NCI-H2196 treated with DMSO at 0.1 percent for 48 hours (cell line): ENCODE data around the gene NME4.

Experiments
- DNase-seq: peaks from one replicate; lab custom pipeline; 2025; ENCODE audit not compliant: unreplicated experiment; lab: John Stamatoyannopoulos, UW

NME4 gene

GRCh38 chr16:363110-363765 lies 33.8 kb upstream of the NME4 start:
- no peak for DNase-seq

GRCh38 chr16:363766-364490 lies 33.1 kb upstream of the NME4 start:
- DNase-seq: no peak

- DNase-seq: no peak
Observed at GRCh38 chr16:364595-365491, 32.2 kb upstream of the NME4 start.

- no peak for DNase-seq
Observed at GRCh38 chr16:366476-366875, 30.5 kb upstream of the NME4 start.

- no peak for DNase-seq
Observed at GRCh38 chr16:367333-367903, 29.6 kb upstream of the NME4 start.

- no peak for DNase-seq
Observed at GRCh38 chr16:368388-369158, 28.4 kb upstream of the NME4 start.

- no peak for DNase-seq
Observed at GRCh38 chr16:369275-369865, 27.6 kb upstream of the NME4 start.

- no peak for DNase-seq
Observed at GRCh38 chr16:369866-370436, 27.0 kb upstream of the NME4 start.

GRCh38 chr16:370443-370842 lies 26.6 kb upstream of the NME4 start, which contains the start of gene MRPL28:
MRPL28 (minus strand) TSS chr16:370538; CDS start chr16:370218, 320 bp downstream.
- peak; percentile 89 for DNase-seq

GRCh38 chr16:370979-371514 lies 26.0 kb upstream of the NME4 start:
- DNase-seq: no peak

- peak; percentile 91 for DNase-seq
Observed at GRCh38 chr16:371515-372301, 25.3 kb upstream of the NME4 start.

- DNase-seq: no peak
Observed at GRCh38 chr16:372302-372983, 24.6 kb upstream of the NME4 start.

GRCh38 chr16:373020-373598 lies 23.9 kb upstream of the NME4 start:
- DNase-seq: no peak

GRCh38 chr16:373848-374615 lies 23.0 kb upstream of the NME4 start:
- no peak for DNase-seq

- DNase-seq: no peak
Observed at GRCh38 chr16:374616-374926, 22.4 kb upstream of the NME4 start.

- DNase-seq: no peak
Observed at GRCh38 chr16:375212-375611, 21.8 kb upstream of the NME4 start.
